OCI-LY3 (cell line): ENCODE results near the gene ATP9A.

ENCODE experiments used
- CTCF ChIP-seq: fragments of 200-600, 300-600 bp; sonication (generic); IDR thresholded peaks from 2 replicates; pipeline ENCODE4 v1.5.1; 2014; ENCODE audit warnings: antibody characterized with exemption, low read length, low read depth
- EZH2phosphoT487 ChIP-seq: fragments of 200-600 bp; shearing (Covaris generic); IDR thresholded peaks from 2 replicates; pipeline ENCODE4 v1.6.1; 2018; ENCODE audit warnings: antibody characterized with exemption, mixed run types, low read depth

GRCh38 chr20:51659491-51660050 is 108.6 kb downstream of the ATP9A start:
- TF ChIP-seq CTCF, result no peak
- no peak for TF ChIP-seq EZH2phosphoT487
